PC-3 (cell line): ENCODE data around the gene PCNA. TPM values are rescaled to one million over a fixed set of nuclear protein-coding genes. Genes with fewer than 3 reads are reported as not detected.

Source experiments
- ATAC-seq: fragments of 200-7000 bp; cut with Tn5 transposase; 2 replicates; pipeline ENCODE4 v1.9.1; 2020; ENCODE audit warnings: mild to moderate bottlenecking, moderate library complexity
- BruUV-seq: library from RNA; stranded (reverse); fragments of 400-500 nt; replicated peaks from 2 replicates; lab custom pipeline; 2021; lab: Mats Ljungman, UMichigan
- CTCF ChIA-PET: fragments of 300-600 bp; sonication (Branson Sonifier 250); formaldehyde crosslinking; loops from one replicate; lab custom pipeline; 2022; ENCODE audit warnings: antibody characterized with exemption; lab: Charles Lee
- POLR2A ChIA-PET: fragments of 300-600 bp; sonication (Branson Sonifier 250); formaldehyde crosslinking; loops from one replicate; lab custom pipeline; 2022; ENCODE audit warnings: antibody characterized with exemption; ENCODE audit not compliant: unreplicated experiment; lab: Charles Lee
- DNase-seq: peaks from one replicate; pipeline ENCODE4 v3.0.0-alpha.2; 2015
- H2AFZ ChIP-seq: fragments of 300-600 bp; sonication (generic); 2 replicates; pipeline ENCODE4 v1.6.0; 2016; ENCODE audit warnings: antibody characterized with exemption, low read length
- H3F3A ChIP-seq: fragments of 300-600 bp; sonication (generic); one replicate; pipeline ENCODE4 v1.6.0; 2017; ENCODE audit warnings: antibody characterized with exemption, low read length, control low read depth, mild to moderate bottlenecking; ENCODE audit not compliant: unreplicated experiment
- H3K27ac ChIP-seq: fragments of 300-600 bp; sonication (generic); 2 replicates; pipeline ENCODE4 v1.5.1; 2016; ENCODE audit warnings: mild to moderate bottlenecking, low read length
- H3K27me3 ChIP-seq: fragments of 300-600 bp; sonication (generic); 2 replicates; pipeline ENCODE4 v1.6.1; 2016; ENCODE audit warnings: low read length, mixed read lengths
- H3K36me3 ChIP-seq: fragments of 300-600 bp; sonication (generic); 2 replicates; pipeline ENCODE4 v1.6.1; 2016; ENCODE audit warnings: low read depth, mixed run types, low read length, mixed read lengths
- H3K4me1 ChIP-seq: fragments of 300-600 bp; sonication (generic); 2 replicates; pipeline ENCODE4 v1.5.1; 2016; ENCODE audit warnings: low read length; ENCODE audit not compliant: insufficient read depth
- H3K4me2 ChIP-seq: fragments of 300-600 bp; sonication (generic); 2 replicates; pipeline ENCODE4 v1.6.0; 2016; ENCODE audit warnings: low read length
- H3K4me3 ChIP-seq: fragments of 300-600 bp; sonication (generic); 2 replicates; pipeline ENCODE4 v1.5.1; 2016; ENCODE audit warnings: mild to moderate bottlenecking, low read length, mixed read lengths
- H3K79me2 ChIP-seq: fragments of 300-600 bp; sonication (generic); 2 replicates; pipeline ENCODE4 v1.6.1; 2017; ENCODE audit warnings: low read length, mixed read lengths
- H3K9ac ChIP-seq: fragments of 300-600 bp; sonication (generic); 2 replicates; pipeline ENCODE4 v1.6.0; 2016; ENCODE audit warnings: mild to moderate bottlenecking, low read length
- H3K9me2 ChIP-seq: fragments of 300-600 bp; sonication (generic); replicated peaks from 2 replicates; pipeline ENCODE4 v1.6.1; 2016; ENCODE audit warnings: mixed run types, low read length, mixed read lengths
- H3K9me3 ChIP-seq: fragments of 300-600 bp; sonication (generic); 2 replicates; pipeline ENCODE4 v1.6.1; 2016; ENCODE audit warnings: low read length, mixed read lengths
- H4K20me1 ChIP-seq: fragments of 300-600 bp; sonication (generic); 2 replicates; pipeline ENCODE4 v1.6.1; 2016; ENCODE audit warnings: low read length, mixed read lengths
- EZH2 ChIP-seq: fragments of 300-600 bp; sonication (generic); IDR thresholded peaks from one replicate; pipeline ENCODE4 v1.6.1; 2017; ENCODE audit warnings: antibody characterized with exemption, mild to moderate bottlenecking, low read length; ENCODE audit not compliant: unreplicated experiment
- EZH2phosphoT487 ChIP-seq: fragments of 300-600 bp; sonication (generic); IDR thresholded peaks from 2 replicates; pipeline ENCODE4 v1.6.1; 2018; ENCODE audit warnings: mild to moderate bottlenecking, antibody characterized with exemption, low read length, borderline replicate concordance
- intact Hi-C: fragments of 100-400 bp; cut with micrococcal nuclease; formaldehyde crosslinking; loops from 2 replicates; pipeline ENCODE4 v1.9.0; 2023
- total RNA-seq: library from RNA; depleted of rRNA; stranded (reverse); fragments of >200 nt; gene quantifications from 2 replicates; pipeline ENCODE4 v1.2.3, GENCODE V29; 2014
- TF ChIP-seq, protein P1 (sequence below): fragments of 300-600 bp; sonication (generic); conservative IDR thresholded peaks from 2 replicates; pipeline ENCODE4 v1.5.1; 2017; ENCODE audit warnings: antibody characterized with exemption, low read depth, mild to moderate bottlenecking, low read length

PCNA gene
- total RNA-seq, 1 experiment from 2014 or later = 286 TPM

DNA sequence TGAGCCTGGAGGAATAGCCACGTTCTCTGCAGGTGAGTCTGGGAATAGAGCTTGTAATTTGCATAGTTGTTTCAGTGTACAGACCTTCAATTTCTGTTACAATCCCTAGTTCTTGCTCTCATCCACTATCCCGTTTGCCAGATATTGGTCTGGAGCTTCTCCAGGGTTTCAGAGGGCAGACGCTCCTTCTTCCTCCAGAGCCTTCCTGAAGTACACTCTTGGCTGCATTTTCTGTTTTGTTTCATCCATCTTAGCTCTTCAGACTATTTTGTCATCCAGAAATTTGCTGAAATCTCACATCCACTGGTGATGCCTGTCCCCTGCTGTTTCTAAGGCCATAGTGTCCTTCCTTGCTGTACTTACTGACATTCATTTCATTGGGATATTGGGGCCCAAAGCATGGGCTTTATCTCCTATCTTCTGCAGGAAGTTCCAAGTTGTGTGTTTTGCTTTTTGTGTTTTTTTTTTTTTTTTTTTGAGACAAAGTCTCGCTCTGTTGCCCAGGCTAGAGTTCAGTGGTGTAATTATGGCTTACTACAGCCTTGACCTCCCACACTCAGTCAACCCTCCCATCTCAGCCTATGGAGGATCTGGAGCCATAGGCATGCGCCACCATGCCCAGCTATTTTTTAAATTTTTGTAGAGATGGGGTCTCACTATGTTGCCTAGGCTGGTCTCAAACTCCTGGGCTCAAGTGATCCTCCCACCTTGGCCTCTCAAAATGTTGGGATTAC lies 25.8 kb upstream of the PCNA start:
- CTCF ChIA-PET = interaction anchor here (0.8 kb wide), 1 partner anchor 19 kb away, joined by 5 read pairs; the partner anchor contains the start of gene CDS2

DNA sequence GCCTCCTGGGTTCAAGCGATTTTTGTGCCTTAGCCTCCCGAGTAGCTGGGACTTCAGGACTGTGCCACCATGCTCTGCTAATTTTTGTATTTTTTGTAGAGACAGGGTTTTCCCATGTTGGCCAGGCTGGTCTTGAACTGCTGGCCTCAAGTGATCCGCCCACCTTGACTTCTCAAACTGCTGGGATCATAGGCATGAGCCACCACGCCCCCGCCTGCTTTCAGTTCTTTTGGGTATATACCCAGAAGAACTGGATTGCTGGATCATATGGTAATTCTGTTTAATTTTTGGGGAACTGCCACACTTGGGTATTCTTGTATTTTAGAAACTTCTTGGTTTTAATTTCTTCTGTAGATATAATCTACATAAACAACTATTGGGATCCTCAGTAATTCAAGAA lies 24.1 kb upstream of the PCNA start:
- Histone ChIP-seq H3K79me2 (peaks cover 72% of the 10 kb centered on the region), H3K27me3 (no peaks in the 10 kb centered on the region), H3F3A (no peaks in the 10 kb centered on the region), H2AFZ (no peak overlapping the region), H3K9me2 (no peaks in the 10 kb centered on the region), H3K9me3 (no peaks in the 10 kb centered on the region), H3K36me3 (no peaks in the 10 kb centered on the region), H3K9ac (no peak overlapping the region), H4K20me1 (no peaks in the 10 kb centered on the region), H3K4me1 (no peaks in the 10 kb centered on the region), H3K4me3 (no peak overlapping the region), H3K4me2 (no peak overlapping the region), H3K27ac (no peak overlapping the region)
- ChIA-PET CTCF (no interaction called here), POLR2A (no interaction called here)
- TF ChIP-seq, protein P1, sequence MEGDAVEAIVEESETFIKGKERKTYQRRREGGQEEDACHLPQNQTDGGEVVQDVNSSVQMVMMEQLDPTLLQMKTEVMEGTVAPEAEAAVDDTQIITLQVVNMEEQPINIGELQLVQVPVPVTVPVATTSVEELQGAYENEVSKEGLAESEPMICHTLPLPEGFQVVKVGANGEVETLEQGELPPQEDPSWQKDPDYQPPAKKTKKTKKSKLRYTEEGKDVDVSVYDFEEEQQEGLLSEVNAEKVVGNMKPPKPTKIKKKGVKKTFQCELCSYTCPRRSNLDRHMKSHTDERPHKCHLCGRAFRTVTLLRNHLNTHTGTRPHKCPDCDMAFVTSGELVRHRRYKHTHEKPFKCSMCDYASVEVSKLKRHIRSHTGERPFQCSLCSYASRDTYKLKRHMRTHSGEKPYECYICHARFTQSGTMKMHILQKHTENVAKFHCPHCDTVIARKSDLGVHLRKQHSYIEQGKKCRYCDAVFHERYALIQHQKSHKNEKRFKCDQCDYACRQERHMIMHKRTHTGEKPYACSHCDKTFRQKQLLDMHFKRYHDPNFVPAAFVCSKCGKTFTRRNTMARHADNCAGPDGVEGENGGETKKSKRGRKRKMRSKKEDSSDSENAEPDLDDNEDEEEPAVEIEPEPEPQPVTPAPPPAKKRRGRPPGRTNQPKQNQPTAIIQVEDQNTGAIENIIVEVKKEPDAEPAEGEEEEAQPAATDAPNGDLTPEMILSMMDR = no peak
- TF ChIP-seq EZH2 = no peak
- TF ChIP-seq EZH2phosphoT487 = no peak
- DNase-seq = no peak
- no peak for ATAC-seq
- BruUV-seq = no TSS peak
- intact Hi-C loops = no loop called here

More for the DNA sequence above, 25.8 kb upstream of the PCNA start:
- no peak overlapping the region for H3K27ac ChIP-seq
- H3K36me3 ChIP-seq = no peaks in the 10 kb centered on the region
- intact Hi-C loops = no loop called here
- no peaks in the 10 kb centered on the region; the same call in 1 of the 2 replicates for H3K4me1 ChIP-seq
- TF ChIP-seq EZH2phosphoT487 (no peak), EZH2 (no peak)
- TF ChIP-seq, protein P1 = no peak
- H3K27me3 ChIP-seq = no peaks in the 10 kb centered on the region
- no peak overlapping the region for H3K4me2 ChIP-seq
- peaks cover 72% of the 10 kb centered on the region for H3K79me2 ChIP-seq
- H3K9me3 ChIP-seq = no peaks in the 10 kb centered on the region
- H4K20me1 ChIP-seq = no peaks in the 10 kb centered on the region
- H2AFZ ChIP-seq = no peak overlapping the region
- no peak for ATAC-seq
- no peak for DNase-seq
- H3K9me2 ChIP-seq = no peaks in the 10 kb centered on the region
- no peak overlapping the region for H3K4me3 ChIP-seq
- H3K9ac ChIP-seq = no peak overlapping the region
- BruUV-seq = no TSS peak
- POLR2A ChIA-PET = no interaction called here
- H3F3A ChIP-seq = no peaks in the 10 kb centered on the region

DNA sequence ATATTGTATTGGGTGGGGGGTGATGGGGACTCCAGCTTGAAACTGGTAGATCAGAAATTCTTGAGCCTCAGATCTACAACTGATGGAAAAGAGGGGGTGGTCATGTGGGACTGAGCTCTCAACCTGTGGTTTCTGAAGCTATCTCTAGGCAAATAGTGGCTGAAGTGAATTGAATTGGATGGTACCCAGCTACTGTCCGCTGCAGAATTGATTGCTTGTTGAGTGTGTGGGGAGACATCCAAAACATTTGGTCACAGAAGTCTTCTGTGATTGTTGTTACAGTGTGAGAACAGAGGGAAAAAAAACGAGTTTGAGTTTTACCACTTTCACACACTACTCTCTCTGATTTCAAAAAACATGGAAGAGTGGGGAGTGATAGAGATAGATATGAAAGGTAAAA lies 21.9 kb upstream of the PCNA start:
- intact Hi-C loops = no loop called here
- no peaks in the 10 kb centered on the region for H3K36me3 ChIP-seq
- H3K9me2 ChIP-seq = no peaks in the 10 kb centered on the region
- no peaks in the 10 kb centered on the region for H3K4me1 ChIP-seq
- no TSS peak for BruUV-seq
- DNase-seq (no peak), ATAC-seq (no peak)
- no peaks in the 10 kb centered on the region for H3K27me3 ChIP-seq
- no peak overlapping the region for H3K9ac ChIP-seq
- ChIA-PET POLR2A (no interaction called here), CTCF (no interaction called here)
- H3K9me3 ChIP-seq = no peaks in the 10 kb centered on the region
- H3F3A ChIP-seq = no peaks in the 10 kb centered on the region
- no peak overlapping the region for H3K4me2 ChIP-seq
- H3K27ac ChIP-seq = no peak overlapping the region
- no peaks in the 10 kb centered on the region for H4K20me1 ChIP-seq
- H3K79me2 ChIP-seq = peaks cover 61% of the 10 kb centered on the region
- TF ChIP-seq, protein P1 = no peak
- TF ChIP-seq EZH2 (no peak), EZH2phosphoT487 (no peak)
- H3K4me3 ChIP-seq = no peak overlapping the region
- H2AFZ ChIP-seq = no peak overlapping the region
